IMR-90 (cell line): ENCODE data around the gene CABP4.

ENCODE experiments used
- BHLHE40 ChIP-seq: fragments of 150-350 bp; IDR thresholded peaks from 2 replicates; pipeline ENCODE4 v1.6.1; 2016; ENCODE audit warnings: mild to moderate bottlenecking, low read depth, low read length
- CEBPB ChIP-seq: IDR thresholded peaks from 2 replicates; pipeline ENCODE4 v1.6.1; 2012; ENCODE audit warnings: low read depth, low read length, improper control_type of control experiment
- CHD1 ChIP-seq: IDR thresholded peaks from 2 replicates; pipeline ENCODE4 v1.6.1; 2012; ENCODE audit warnings: low read depth, low read length, improper control_type of control experiment
- CTCF ChIP-seq: conservative IDR thresholded peaks from 2 replicates; pipeline ENCODE4 v1.5.1; 2012; ENCODE audit warnings: mild to moderate bottlenecking, low read depth, low read length, improper control_type of control experiment
- MXI1 ChIP-seq: IDR thresholded peaks from 2 replicates; pipeline ENCODE4 v1.6.1; 2012; ENCODE audit warnings: low read depth, mild to moderate bottlenecking, low read length, moderate library complexity, borderline replicate concordance
- NFE2L2 ChIP-seq: fragments of 150-350 bp; IDR thresholded peaks from 2 replicates; pipeline ENCODE4 v1.6.1; 2016; ENCODE audit warnings: low read depth, mild to moderate bottlenecking, low read length
- POLR2A ChIP-seq: IDR thresholded peaks from 2 replicates; pipeline ENCODE4 v1.6.1; 2012; ENCODE audit warnings: mild to moderate bottlenecking, low read depth, low read length
- RAD21 ChIP-seq: IDR thresholded peaks from 2 replicates; pipeline ENCODE4 v1.6.1; 2012; ENCODE audit warnings: low read length, improper control_type of control experiment
- SMC3 ChIP-seq: fragments of 150-350 bp; IDR thresholded peaks from 2 replicates; pipeline ENCODE4 v1.6.1; 2016; ENCODE audit warnings: low read depth, mild to moderate bottlenecking, antibody characterized with exemption, low read length, moderate library complexity
- TF ChIP-seq, protein P1 (sequence below): fragments of 150-350 bp; IDR thresholded peaks from 2 replicates; pipeline ENCODE4 v1.6.1; 2016; ENCODE audit warnings: low read depth, mild to moderate bottlenecking, low read length, moderate library complexity, borderline replicate concordance

GRCh38 chr11:67504950-67505581 lies 49.9 kb downstream of the CABP4 start, which contains the start of gene PITPNM1:
- TF ChIP-seq CTCF (no peak), RAD21 (no peak), POLR2A (peak; percentile 63), BHLHE40 (no peak), MXI1 (no peak), NFE2L2 (no peak), CEBPB (no peak), CHD1 (no peak), SMC3 (no peak)
- TF ChIP-seq, protein P1, sequence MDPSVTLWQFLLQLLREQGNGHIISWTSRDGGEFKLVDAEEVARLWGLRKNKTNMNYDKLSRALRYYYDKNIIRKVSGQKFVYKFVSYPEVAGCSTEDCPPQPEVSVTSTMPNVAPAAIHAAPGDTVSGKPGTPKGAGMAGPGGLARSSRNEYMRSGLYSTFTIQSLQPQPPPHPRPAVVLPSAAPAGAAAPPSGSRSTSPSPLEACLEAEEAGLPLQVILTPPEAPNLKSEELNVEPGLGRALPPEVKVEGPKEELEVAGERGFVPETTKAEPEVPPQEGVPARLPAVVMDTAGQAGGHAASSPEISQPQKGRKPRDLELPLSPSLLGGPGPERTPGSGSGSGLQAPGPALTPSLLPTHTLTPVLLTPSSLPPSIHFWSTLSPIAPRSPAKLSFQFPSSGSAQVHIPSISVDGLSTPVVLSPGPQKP, result no peak
